Fibroblast of the aortic adventitia (primary cell): Measurements from ENCODE around the gene CTU2. TPM values are rescaled to one million over a fixed set of nuclear protein-coding genes. Genes with fewer than 3 reads are reported as not detected.

Source experiments
- DNase-seq: peaks from one replicate; pipeline ENCODE4 v3.0.0-alpha.2; 2010; ENCODE audit warnings: low read depth
- H3K4me3 ChIP-seq: 2 replicates; pipeline ENCODE4 v1.5.1; 2011; ENCODE audit warnings: low read depth, mild to moderate bottlenecking, control low read depth, low read length, moderate library complexity
- CTCF ChIP-seq: IDR thresholded peaks from 2 replicates; pipeline ENCODE4 v1.5.1; 2011; ENCODE audit warnings: mild to moderate bottlenecking, low read length, control low read depth, inconsistent platforms; ENCODE audit not compliant: insufficient read depth
- total RNA-seq: library from RNA; depleted of rRNA; stranded (reverse); fragments of >200 nt; gene quantifications from 2 replicates; pipeline ENCODE4 v1.2.3, GENCODE V29; 2012; ENCODE audit warnings: low replicate concordance

CTU2 gene
- total RNA-seq, 1 donor: 15.2 TPM

- no peak for TF ChIP-seq CTCF
- H3K4me3 ChIP-seq: no peak overlapping the region
- DNase-seq: no peak
These were observed 17.6 kb downstream of the CTU2 start for GRCh38 chr16:88723911-88724310.

DNA sequence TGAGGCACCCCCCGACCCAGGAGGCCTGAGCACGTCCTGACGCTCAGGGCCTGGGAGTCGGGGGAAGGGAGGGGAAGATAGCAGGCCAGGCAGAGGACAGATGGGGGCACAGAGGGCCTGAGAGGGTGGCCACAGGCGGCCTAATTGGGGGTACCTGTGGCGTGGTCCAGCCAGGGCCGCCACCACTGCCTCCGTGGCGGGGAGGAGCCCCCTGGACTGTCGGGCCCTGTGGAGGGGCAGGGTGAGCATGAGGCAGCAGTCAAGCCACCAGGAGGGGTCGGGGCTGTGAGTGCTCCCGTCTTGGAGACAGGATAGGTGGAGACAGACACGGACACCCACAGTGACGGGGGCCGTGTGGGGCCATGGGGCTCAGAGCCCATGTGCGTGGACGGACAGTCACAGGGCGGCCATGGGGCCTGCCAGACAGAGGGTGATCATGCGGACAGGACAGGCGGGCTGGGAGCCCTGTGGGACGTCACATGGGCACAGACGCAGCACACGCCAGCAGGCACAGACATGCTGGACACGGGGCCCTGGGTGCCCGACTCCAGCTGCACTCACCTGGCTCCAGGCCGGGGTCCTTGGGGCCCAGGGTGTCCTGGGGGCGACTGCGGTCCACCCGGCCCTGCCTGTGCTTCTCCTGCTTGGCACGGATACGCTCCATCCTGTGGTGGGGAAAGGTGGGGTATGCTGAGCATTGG is 18.7 kb downstream of the CTU2 start:
- no peak for DNase-seq
- H3K4me3 ChIP-seq: no peak overlapping the region
- no peak for TF ChIP-seq CTCF

DNA sequence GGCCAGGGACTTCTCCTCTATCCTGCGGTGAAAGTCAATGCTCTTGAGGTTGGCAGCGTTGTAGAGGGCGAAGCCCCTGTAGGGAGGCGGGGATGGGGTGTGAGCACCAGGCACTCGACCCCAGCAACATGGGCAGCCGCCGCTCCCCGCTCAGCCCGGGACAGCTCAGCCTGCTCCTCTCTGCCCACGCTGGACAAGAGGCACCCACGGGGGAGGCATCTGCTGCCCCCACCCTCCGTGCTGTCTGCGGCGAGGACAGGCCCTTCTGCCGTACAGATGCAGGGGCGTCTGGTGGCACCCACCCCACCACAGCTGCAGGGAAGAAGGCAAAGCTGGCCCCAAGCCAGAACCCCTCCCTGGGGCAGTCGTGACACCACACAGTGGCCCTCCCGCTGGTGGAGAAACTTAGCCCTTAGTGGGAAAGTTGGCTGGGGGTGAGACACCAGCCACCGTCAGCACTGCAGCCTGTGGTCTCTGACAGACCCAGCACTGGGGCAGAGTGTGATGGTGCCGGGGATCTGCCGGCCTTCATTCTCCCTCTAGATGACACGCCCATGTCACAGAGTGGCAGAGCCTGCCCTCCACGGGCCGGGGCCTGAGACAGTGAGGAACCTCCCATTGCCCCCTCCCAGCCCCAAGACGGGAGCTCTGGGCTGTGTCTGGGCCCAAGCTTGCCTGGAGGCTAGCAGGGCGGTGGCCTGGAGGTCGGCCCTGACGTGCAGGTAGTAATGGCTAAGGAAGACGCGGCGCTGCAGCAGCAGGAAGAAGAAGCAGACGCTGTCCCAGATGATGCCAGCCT is 19.5 kb downstream of the CTU2 start:
- no peak for DNase-seq
- TF ChIP-seq CTCF: no peak
- H3K4me3 ChIP-seq: no peak overlapping the region

GRCh38 chr16:88726408-88726749 is 20.1 kb downstream of the CTU2 start:
- DNase-seq: no peak
- no peak overlapping the region for H3K4me3 ChIP-seq
- no peak for TF ChIP-seq CTCF

DNA sequence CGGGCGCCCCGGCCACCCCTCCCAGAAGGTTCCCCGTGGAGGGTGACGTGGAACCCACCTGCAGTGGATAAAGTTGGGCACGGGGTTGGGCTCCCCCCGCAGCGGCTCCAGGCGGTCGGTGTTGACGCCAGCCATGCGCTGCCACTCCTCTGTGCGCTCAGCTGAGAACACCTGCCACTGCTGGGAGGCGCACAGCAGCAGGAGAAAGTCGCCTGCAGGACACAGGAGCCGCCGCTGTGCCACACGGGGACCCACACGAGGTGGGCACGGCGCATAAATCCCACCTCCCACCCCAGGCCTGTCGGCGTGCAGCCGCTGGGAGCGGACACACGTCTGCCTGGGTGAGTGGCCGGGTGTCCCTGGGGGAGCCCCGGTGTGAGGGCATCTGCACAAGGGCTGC is 20.7 kb downstream of the CTU2 start:
- no peak for TF ChIP-seq CTCF
- no peak for DNase-seq
- H3K4me3 ChIP-seq: no peak overlapping the region

DNA sequence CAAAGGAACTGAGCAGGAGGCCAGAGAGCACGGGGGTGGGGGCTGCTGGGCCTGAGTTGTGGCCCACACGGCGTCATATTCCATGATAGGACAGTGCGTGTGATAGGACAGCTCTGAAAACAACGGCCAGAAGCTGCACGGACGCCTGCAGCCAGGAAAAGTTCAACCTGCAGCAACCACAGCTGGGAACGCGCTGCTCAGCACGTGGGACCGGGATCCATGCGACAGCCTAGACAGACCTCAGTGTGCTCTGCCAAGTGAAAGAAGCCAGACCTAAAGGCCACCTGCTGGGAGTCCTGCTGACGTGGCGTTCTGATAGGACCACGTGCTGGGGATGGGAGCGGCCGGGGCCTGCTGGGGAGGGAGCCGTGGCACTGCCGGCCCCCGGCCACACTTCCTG is 21.6 kb downstream of the CTU2 start:
- no peak overlapping the region for H3K4me3 ChIP-seq
- DNase-seq: no peak
- no peak for TF ChIP-seq CTCF
